ENCODE data around the gene SPIRE1. TPM values are rescaled to one million over a fixed set of nuclear protein-coding genes. Genes with fewer than 3 reads are reported as not detected.

Gene SPIRE1
- total RNA-seq, 2 experiments from 2014 or later: 2.8 to 4.4 TPM

- no peak for DNase-seq
- no peaks in the 10 kb centered on the region for H3K4me1 Mint-ChIP-seq (ENCODE audit: low read depth)
- H3K27me3 Mint-ChIP-seq: no peaks in the 10 kb centered on the region
- no peak for ATAC-seq
- H3K27ac Mint-ChIP-seq: no peak overlapping the region
- H3K36me3 Mint-ChIP-seq (ENCODE audit: low read depth): no peaks in the 10 kb centered on the region
- CTCF ChIA-PET: no interaction called here
- POLR2A ChIA-PET: no interaction called here
- H3K4me3 Mint-ChIP-seq: no peak overlapping the region
- intact Hi-C loops (cut with micrococcal nuclease): no loop called here
- no peaks in the 10 kb centered on the region for H3K9me3 Mint-ChIP-seq
- no peak for TF ChIP-seq CTCF (IDR thresholded peaks at IDR 0.05)
Observed at GRCh38 chr18:12585218-12585617, 72.7 kb downstream of the SPIRE1 start.

- no peak overlapping the region for H3K27ac Mint-ChIP-seq
- intact Hi-C loops (cut with micrococcal nuclease): no loop called here
- H3K36me3 Mint-ChIP-seq (ENCODE audit: low read depth): no peaks in the 10 kb centered on the region
- H3K4me3 Mint-ChIP-seq: no peak overlapping the region
- CTCF ChIA-PET: no interaction called here
- H3K27me3 Mint-ChIP-seq: no peaks in the 10 kb centered on the region
- POLR2A ChIA-PET: no interaction called here
- ATAC-seq (no peak), DNase-seq (no peak)
- no peaks in the 10 kb centered on the region for H3K9me3 Mint-ChIP-seq
- TF ChIP-seq CTCF (IDR thresholded peaks at IDR 0.05): no peak
- no peaks in the 10 kb centered on the region for H3K4me1 Mint-ChIP-seq (ENCODE audit: low read depth)
Observed at GRCh38 chr18:12580630-12581342, 77.1 kb downstream of the SPIRE1 start.

- TF ChIP-seq CTCF (IDR thresholded peaks at IDR 0.05): no peak
- H3K4me3 Mint-ChIP-seq: no peak overlapping the region
- H3K36me3 Mint-ChIP-seq (ENCODE audit: low read depth): no peaks in the 10 kb centered on the region
- H3K27me3 Mint-ChIP-seq: no peaks in the 10 kb centered on the region
- intact Hi-C loops (cut with micrococcal nuclease): no loop called here
- H3K27ac Mint-ChIP-seq: no peak overlapping the region
- ATAC-seq (no peak), DNase-seq (no peak)
- H3K9me3 Mint-ChIP-seq: no peaks in the 10 kb centered on the region
- ChIA-PET CTCF (no interaction called here), POLR2A (no interaction called here)
- no peaks in the 10 kb centered on the region for H3K4me1 Mint-ChIP-seq (ENCODE audit: low read depth)
Observed at GRCh38 chr18:12579775-12580174, 78.1 kb downstream of the SPIRE1 start.

DNA sequence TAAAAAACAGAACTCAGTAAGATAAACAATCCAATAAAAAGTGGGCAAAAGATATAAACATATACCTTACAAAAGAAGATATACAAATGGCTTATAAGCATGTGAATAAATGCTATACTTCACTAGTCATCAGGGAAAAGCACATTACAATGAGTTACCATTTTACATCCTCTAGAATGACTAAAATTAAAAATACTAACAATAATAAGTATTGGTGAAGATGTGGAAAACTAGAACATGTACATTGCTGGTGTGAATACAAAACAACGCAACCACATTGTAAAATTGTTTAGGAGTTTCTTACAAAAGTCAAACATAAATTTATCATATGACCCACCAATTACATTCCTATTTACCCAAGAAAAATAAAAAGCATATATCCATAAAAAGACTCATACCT lies 80.1 kb downstream of the SPIRE1 start:
- Mint-ChIP-seq H3K4me1 (ENCODE audit: low read depth) (no peaks in the 10 kb centered on the region), H3K4me3 (no peak overlapping the region), H3K27ac (no peak overlapping the region), H3K27me3 (no peaks in the 10 kb centered on the region), H3K9me3 (no peaks in the 10 kb centered on the region), H3K36me3 (ENCODE audit: low read depth) (no peaks in the 10 kb centered on the region)
- ATAC-seq (no peak), DNase-seq (no peak)
- intact Hi-C loops (cut with micrococcal nuclease): no loop called here
- POLR2A ChIA-PET: no interaction called here
- CTCF ChIA-PET: interaction anchor here (1.2 kb wide), 1 partner anchor 19 kb away, joined by 3 read pairs; no protein-coding TSS in a partner anchor
- no peak for TF ChIP-seq CTCF (IDR thresholded peaks at IDR 0.05)

DNA sequence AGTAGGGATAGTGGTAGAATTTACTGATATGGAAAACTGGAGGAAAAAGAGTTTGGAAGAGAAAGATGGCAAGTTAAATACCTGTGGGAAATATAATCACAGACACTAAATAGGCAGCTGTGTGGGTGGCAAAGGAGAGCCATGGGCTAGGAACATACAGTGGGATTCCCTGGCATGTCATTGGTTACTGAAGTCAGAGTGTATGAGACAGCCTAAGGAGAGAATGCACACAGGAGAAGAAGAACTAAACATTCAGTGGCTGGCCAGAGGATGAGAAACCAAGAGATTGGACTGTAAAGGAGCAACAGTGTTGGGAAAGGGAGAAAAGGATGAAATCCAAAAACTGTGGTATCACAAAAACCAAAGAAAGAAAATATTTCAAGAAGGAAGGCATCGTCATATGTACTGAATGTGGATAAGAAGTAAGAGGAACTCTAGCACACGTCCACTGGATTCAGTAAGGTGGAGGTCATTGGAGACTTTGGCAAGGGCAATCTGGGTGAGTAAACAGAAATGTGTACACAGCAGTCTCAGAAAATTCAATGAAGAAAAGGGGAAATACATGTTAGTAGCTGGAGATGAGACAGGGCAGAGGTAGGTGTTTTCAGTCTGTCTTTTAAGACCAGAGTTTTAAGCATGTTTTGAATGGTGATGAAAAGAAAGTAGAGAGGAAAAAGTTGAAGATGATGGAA lies 83.3 kb downstream of the SPIRE1 start:
- Mint-ChIP-seq H3K36me3 (ENCODE audit: low read depth) (no peaks in the 10 kb centered on the region), H3K4me3 (no peak overlapping the region), H3K4me1 (ENCODE audit: low read depth) (no peaks in the 10 kb centered on the region), H3K9me3 (no peaks in the 10 kb centered on the region), H3K27me3 (peaks cover 2% of the 10 kb centered on the region), H3K27ac (no peak overlapping the region)
- TF ChIP-seq CTCF (IDR thresholded peaks at IDR 0.05): no peak
- CTCF ChIA-PET: no interaction called here
- intact Hi-C loops (cut with micrococcal nuclease): no loop called here
- POLR2A ChIA-PET: no interaction called here
- DNase-seq (no peak), ATAC-seq (no peak)
